HepG2 (cell line): ENCODE measurements around the gene CMPK1. TPM values are rescaled to one million over a fixed set of nuclear protein-coding genes. Genes with fewer than 3 reads are reported as not detected.

Experiments
- ATAC-seq: fragments of 200-7000 bp; cut with Tn5 transposase; 3 replicates; pipeline ENCODE4 v1.9.1; 2020; ENCODE audit warnings: mild to moderate bottlenecking, moderate library complexity
- BruUV-seq: library from RNA; stranded (reverse); fragments of 400-500 nt; replicated peaks from 2 replicates; lab custom pipeline; 2021; lab: Mats Ljungman, UMichigan
- CTCF ChIA-PET: fragments of 300-600 bp; formaldehyde crosslinking; extraction: SDS; loops from one replicate; lab custom pipeline; 2021; ENCODE audit warnings: low total read pairs, inconsistent platforms, low intra/inter-chr PET ratio; lab: Yijun Ruan, JAX
- POLR2A ChIA-PET: fragments of 350-600 bp; sonication (Branson Sonifier 250); formaldehyde crosslinking; loops from one replicate; lab custom pipeline; 2020; ENCODE audit warnings: antibody characterized with exemption, inconsistent platforms; lab: Yijun Ruan, JAX
- DNase-seq: peaks from one replicate; pipeline ENCODE4 v3.0.0-alpha.2; 2015; ENCODE audit warnings: low spot score
- FAIRE-seq: peaks from 3 replicates; lab custom pipeline; 2011; peaks lifted over from hg19 to GRCh38; lab: Jason Lieb, UNC
- H2AFZ ChIP-seq: one replicate; pipeline ENCODE4 v1.6.1; 2011; ENCODE audit warnings: low read length, inconsistent platforms
- H3K27ac ChIP-seq: fragments of 300-600 bp; 3 replicates; pipeline ENCODE4 v1.8.0; 2011; ENCODE audit warnings: mixed run types, mild to moderate bottlenecking, mixed read lengths, low read length, inconsistent platforms; ENCODE audit not compliant: insufficient read depth; ENCODE audit errors: extremely low read length
- H3K27me3 ChIP-seq, 2 experiments: fragments of 200-600 bp in 1 of 2; 2 replicates in 1 of 2; 3 replicates in 1 of 2; pipeline versions ENCODE4 v1.6.0 to v1.8.0; 2011; ENCODE audit warnings: low read length in 2 of 2, mild to moderate bottlenecking in 2 of 2, moderate library complexity in 2 of 2, inconsistent platforms in 1 of 2; ENCODE audit not compliant: insufficient read depth in 2 of 2, control insufficient read depth in 1 of 2
- H3K36me3 ChIP-seq, 2 experiments: fragments of 200-600 bp in 1 of 2; replicated peaks in 1 of 2; 2 replicates in 1 of 2; 3 replicates in 1 of 2; pipeline versions ENCODE4 v1.5.1 to v1.8.0; 2011; ENCODE audit warnings: low read length in 2 of 2, inconsistent platforms in 1 of 2; ENCODE audit not compliant: insufficient read depth in 2 of 2, control insufficient read depth in 1 of 2
- H3K4me1 ChIP-seq: 2 replicates; pipeline ENCODE4 v1.5.1; 2012; ENCODE audit warnings: low read length, inconsistent platforms; ENCODE audit not compliant: insufficient read depth
- H3K4me2 ChIP-seq: 2 replicates; pipeline ENCODE4 v1.6.0; 2011; ENCODE audit warnings: low read depth, low read length, inconsistent platforms
- H3K4me3 ChIP-seq, 3 experiments: fragments of 200-600 bp in 1 of 3; sonication (generic), shearing (Covaris generic) in 1 of 3; replicated peaks in 1 of 3; 2 replicates each; pipeline ENCODE4 v1.5.1; 2011 to 2016; ENCODE audit warnings: low read length in 3 of 3, inconsistent platforms in 2 of 3, low read depth in 2 of 3, mild to moderate bottlenecking in 2 of 3, control low read depth in 1 of 3, mixed read lengths in 1 of 3; ENCODE audit not compliant: insufficient read depth in 1 of 3
- H3K79me2 ChIP-seq: one replicate; pipeline ENCODE4 v1.6.1; 2011; ENCODE audit warnings: low read length, inconsistent platforms; ENCODE audit not compliant: insufficient read depth
- H3K9ac ChIP-seq: 2 replicates; pipeline ENCODE4 v1.6.0; 2011; ENCODE audit warnings: mild to moderate bottlenecking, low read depth, low read length, inconsistent platforms; ENCODE audit not compliant: insufficient read depth
- H3K9me3 ChIP-seq: 2 replicates; pipeline ENCODE4 v1.5.1; 2012; ENCODE audit warnings: mild to moderate bottlenecking, low read length
- H4K20me1 ChIP-seq: 2 replicates; pipeline ENCODE4 v1.6.0; 2011; ENCODE audit warnings: inconsistent platforms, mild to moderate bottlenecking, low read length, moderate library complexity; ENCODE audit not compliant: insufficient read depth
- KDM5B ChIP-seq: sonication (generic); formaldehyde crosslinking; IDR thresholded peaks from 2 replicates; pipeline ENCODE4 v1.4.0; 2020; ENCODE audit warnings: missing genetic modification reagents, mild to moderate bottlenecking, borderline replicate concordance
- REL ChIP-seq: sonication (generic); formaldehyde crosslinking; conservative IDR thresholded peaks from 2 replicates; pipeline ENCODE4 v1.8.0; 2022; ENCODE audit warnings: mild to moderate bottlenecking, missing genetic modification reagents, moderate library complexity
- RFX3 ChIP-seq: IDR thresholded peaks from 2 replicates; pipeline ENCODE4 v1.6.1; 2016; ENCODE audit warnings: missing biosample characterization, missing genetic modification reagents
- SMAD9 ChIP-seq: sonication (generic); formaldehyde crosslinking; IDR thresholded peaks from 2 replicates; pipeline ENCODE4 v1.5.1; 2020; ENCODE audit warnings: mild to moderate bottlenecking, missing genetic modification reagents
- THAP11 ChIP-seq: IDR thresholded peaks from 2 replicates; pipeline ENCODE4 v1.6.1; 2016; ENCODE audit warnings: missing biosample characterization, missing genetic modification reagents
- ZNF777 ChIP-seq: sonication (generic); formaldehyde crosslinking; IDR thresholded peaks from 2 replicates; pipeline ENCODE4 v1.4.0; 2020; ENCODE audit warnings: missing genetic modification reagents
- ZNF816 ChIP-seq: sonication (generic); formaldehyde crosslinking; IDR thresholded peaks from 2 replicates; pipeline ENCODE4 v1.8.0; 2022; ENCODE audit warnings: missing genetic modification reagents, mild to moderate bottlenecking, borderline replicate concordance
- WGBS: methylation state at CpG from one replicate; pipeline ENCODE4 v1.1.6; 2017; ENCODE audit warnings: low lambda C conversion rate; 5-methylcytosine and 5-hydroxymethylcytosine counted together
- in situ Hi-C: cut with HindIII; loops from 2 replicates; pipeline ENCODE4 v1.10.0; 2017; ENCODE audit warnings: low pct_unique_long_range_greater_than_20kb; ENCODE audit not compliant: extremely low pct_ligation_motif_present
- intact Hi-C: fragments of 100-400 bp; cut with micrococcal nuclease; formaldehyde crosslinking; loops from one replicate; pipeline ENCODE4 v1.10.0; 2022; ENCODE audit not compliant: unreplicated experiment
- polyA plus RNA-seq, 8 experiments: library from polyadenylated mRNA; depleted of rRNA in 3 of 8; stranded (reverse) in 7 of 8; unstranded in 1 of 8; fragments of >200 nt; fragmentation: Illumina TruSeq in 4 of 8; extraction: Trizol in 4 of 8; gene quantifications; 2 replicates each; pipeline versions ENCODE4 v1.2.1 to v1.2.3, GENCODE V29; 2011 to 2016; ENCODE audit warnings: low read depth in 4 of 8, missing spikeins in 1 of 8, mixed read lengths in 1 of 8; ENCODE audit not compliant: insufficient read depth in 1 of 8
- total RNA-seq, 5 experiments: library from RNA; depleted of rRNA; stranded (reverse); fragments of >200 nt; fragmentation: Illumina TruSeq; extraction: Trizol; gene quantifications; 2 replicates each; pipeline ENCODE4 v1.2.3, GENCODE V29; 2016; ENCODE audit warnings: low read depth in 1 of 5
- TF ChIP-seq, protein P1 (sequence below): sonication (generic); formaldehyde crosslinking; IDR thresholded peaks from 2 replicates; pipeline ENCODE4 v1.8.0; 2023; ENCODE audit warnings: mild to moderate bottlenecking, missing genetic modification reagents
- TF ChIP-seq, protein P2 (sequence below): sonication (generic); formaldehyde crosslinking; IDR thresholded peaks from 2 replicates; pipeline ENCODE4 v1.4.0; 2020; ENCODE audit warnings: missing genetic modification reagents, borderline replicate concordance

The CMPK1 gene
- total and polyA plus RNA-seq, 2 of the 13 experiments (the other 11 are each of a cell fraction or from before 2014, with no cell fraction given) = 38.3 to 92.0 TPM

DNA sequence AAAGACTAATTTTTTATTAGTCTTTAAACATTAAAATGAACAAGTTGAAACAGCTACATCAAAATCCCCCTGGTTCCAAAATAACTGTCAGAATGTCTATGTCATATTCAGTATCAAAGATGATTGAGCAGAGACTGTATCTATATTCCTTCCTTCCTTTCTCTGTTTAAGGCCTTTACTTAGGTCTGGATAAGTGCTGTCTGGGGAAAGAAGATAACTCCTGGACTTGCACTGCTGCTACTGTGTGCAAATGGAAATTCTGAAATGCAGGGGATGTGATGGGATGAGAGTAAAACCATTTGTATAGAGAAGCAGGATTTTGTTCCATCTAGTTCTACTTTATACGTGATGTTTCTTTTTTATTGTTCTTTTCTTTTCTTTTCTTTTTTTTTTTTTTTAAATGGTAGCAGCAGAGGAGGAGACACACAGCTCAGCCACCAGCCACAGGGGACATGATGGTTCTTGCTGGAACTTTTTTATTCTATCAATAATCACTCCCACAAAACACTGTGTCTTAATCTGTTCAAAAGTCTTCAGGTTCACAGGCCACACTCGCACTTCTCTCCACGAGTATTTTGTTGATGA lies 48.9 kb downstream of the CMPK1 start:
- H3K9me3 ChIP-seq = no peaks in the 10 kb centered on the region
- H2AFZ ChIP-seq = no peak overlapping the region
- no peaks in the 10 kb centered on the region for H3K36me3 ChIP-seq
- no peak overlapping the region for H3K27ac ChIP-seq
- WGBS = 80% methylated on average over 3 of the region's 3 CpGs
- CTCF ChIA-PET = no interaction called here
- no peak overlapping the region for H3K4me2 ChIP-seq
- H4K20me1 ChIP-seq = no peaks in the 10 kb centered on the region
- intact Hi-C loops = no loop called here
- BruUV-seq = no TSS peak
- H3K4me1 ChIP-seq = peaks cover 70% of the 10 kb centered on the region
- DNase-seq (no peak), FAIRE-seq (no peak), ATAC-seq (no peak)
- in situ Hi-C loops = no loop called here
- H3K4me3 ChIP-seq = no peak overlapping the region
- H3K27me3 ChIP-seq = no peaks in the 10 kb centered on the region
- no peak overlapping the region for H3K9ac ChIP-seq
- no peaks in the 10 kb centered on the region for H3K79me2 ChIP-seq
- POLR2A ChIA-PET = no interaction called here
- TF ChIP-seq THAP11 (CRISPR knock-in tag) (no peak), SMAD9 (CRISPR knock-in tag) (no peak), KDM5B (CRISPR knock-in tag) (no peak), REL (CRISPR knock-in tag) (no peak), ZNF816 (CRISPR knock-in tag) (no peak), RFX3 (no peak), ZNF777 (CRISPR knock-in tag) (no peak)
- TF ChIP-seq, protein P1, sequence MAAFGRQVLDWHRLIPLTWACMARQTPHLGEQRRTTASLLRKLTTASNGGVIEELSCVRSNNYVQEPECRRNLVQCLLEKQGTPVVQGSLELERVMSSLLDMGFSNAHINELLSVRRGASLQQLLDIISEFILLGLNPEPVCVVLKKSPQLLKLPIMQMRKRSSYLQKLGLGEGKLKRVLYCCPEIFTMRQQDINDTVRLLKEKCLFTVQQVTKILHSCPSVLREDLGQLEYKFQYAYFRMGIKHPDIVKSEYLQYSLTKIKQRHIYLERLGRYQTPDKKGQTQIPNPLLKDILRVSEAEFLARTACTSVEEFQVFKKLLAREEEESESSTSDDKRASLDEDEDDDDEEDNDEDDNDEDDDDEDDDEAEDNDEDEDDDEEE = no peak
- TF ChIP-seq, protein P2, sequence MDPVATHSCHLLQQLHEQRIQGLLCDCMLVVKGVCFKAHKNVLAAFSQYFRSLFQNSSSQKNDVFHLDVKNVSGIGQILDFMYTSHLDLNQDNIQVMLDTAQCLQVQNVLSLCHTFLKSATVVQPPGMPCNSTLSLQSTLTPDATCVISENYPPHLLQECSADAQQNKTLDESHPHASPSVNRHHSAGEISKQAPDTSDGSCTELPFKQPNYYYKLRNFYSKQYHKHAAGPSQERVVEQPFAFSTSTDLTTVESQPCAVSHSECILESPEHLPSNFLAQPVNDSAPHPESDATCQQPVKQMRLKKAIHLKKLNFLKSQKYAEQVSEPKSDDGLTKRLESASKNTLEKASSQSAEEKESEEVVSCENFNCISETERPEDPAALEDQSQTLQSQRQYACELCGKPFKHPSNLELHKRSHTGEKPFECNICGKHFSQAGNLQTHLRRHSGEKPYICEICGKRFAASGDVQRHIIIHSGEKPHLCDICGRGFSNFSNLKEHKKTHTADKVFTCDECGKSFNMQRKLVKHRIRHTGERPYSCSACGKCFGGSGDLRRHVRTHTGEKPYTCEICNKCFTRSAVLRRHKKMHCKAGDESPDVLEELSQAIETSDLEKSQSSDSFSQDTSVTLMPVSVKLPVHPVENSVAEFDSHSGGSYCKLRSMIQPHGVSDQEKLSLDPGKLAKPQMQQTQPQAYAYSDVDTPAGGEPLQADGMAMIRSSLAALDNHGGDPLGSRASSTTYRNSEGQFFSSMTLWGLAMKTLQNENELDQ (CRISPR knock-in tag) = no peak
